BJ (cell line): ENCODE measurements around the gene WDR83. TPM values are rescaled to one million over a fixed set of nuclear protein-coding genes. Genes with fewer than 3 reads are reported as not detected.
"Not testable (repeated sequence)": the region's sequence is repeated elsewhere in the genome, so short reads cannot be mapped to it uniquely, and the experiment has no call there.

ENCODE experiments used
- CTCF ChIA-PET: fragments of 350-600 bp; formaldehyde crosslinking; extraction: SDS; loops from one replicate; lab custom pipeline; 2021; ENCODE audit warnings: antibody characterized with exemption, inconsistent platforms; lab: Yijun Ruan, JAX
- POLR2A ChIA-PET: fragments of 300-600 bp; sonication (Branson Sonifier 250); formaldehyde crosslinking; extraction: SDS; loops from one replicate; lab custom pipeline; 2021; ENCODE audit warnings: antibody characterized with exemption; lab: Charles Lee
- DNase-seq: peaks from one replicate; pipeline ENCODE4 v3.0.0-alpha.2; 2011; ENCODE audit warnings: low read depth
- H3K27me3 ChIP-seq: 2 replicates; pipeline ENCODE4 v1.6.0; 2011; ENCODE audit warnings: low read length; ENCODE audit not compliant: control insufficient read depth, insufficient read depth
- H3K36me3 ChIP-seq: 2 replicates; pipeline ENCODE4 v1.5.1; 2011; ENCODE audit warnings: low read length; ENCODE audit not compliant: control insufficient read depth, insufficient read depth
- H3K4me3 ChIP-seq: 2 replicates; pipeline ENCODE4 v1.5.1; 2011; ENCODE audit warnings: low read depth, mild to moderate bottlenecking, control low read depth, low read length
- CTCF ChIP-seq: IDR thresholded peaks from 2 replicates; pipeline ENCODE4 v1.5.1; 2011; ENCODE audit warnings: low read depth, mild to moderate bottlenecking, control low read depth, inconsistent platforms, low read length, moderate library complexity; ENCODE audit not compliant: insufficient read depth
- polyA minus RNA-seq: library from RNA; depleted of rRNA, polyadenylated mRNA; stranded (reverse); fragments of >200 nt; gene quantifications from 2 replicates; pipeline ENCODE4 v1.2.3, GENCODE V29; 2011; rRNA and poly(A)+ RNA removed
- polyA plus RNA-seq: library from polyadenylated mRNA; depleted of rRNA; stranded (reverse); fragments of >200 nt; gene quantifications from 2 replicates; pipeline ENCODE4 v1.2.3, GENCODE V29; 2011; rRNA removed

WDR83 gene, protein sequence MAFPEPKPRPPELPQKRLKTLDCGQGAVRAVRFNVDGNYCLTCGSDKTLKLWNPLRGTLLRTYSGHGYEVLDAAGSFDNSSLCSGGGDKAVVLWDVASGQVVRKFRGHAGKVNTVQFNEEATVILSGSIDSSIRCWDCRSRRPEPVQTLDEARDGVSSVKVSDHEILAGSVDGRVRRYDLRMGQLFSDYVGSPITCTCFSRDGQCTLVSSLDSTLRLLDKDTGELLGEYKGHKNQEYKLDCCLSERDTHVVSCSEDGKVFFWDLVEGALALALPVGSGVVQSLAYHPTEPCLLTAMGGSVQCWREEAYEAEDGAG
- polyA plus RNA-seq (6.1 and 9.3 TPM in 2 replicates), polyA minus RNA-seq (4.5 and 6.3 TPM in 2 replicates)

DNA sequence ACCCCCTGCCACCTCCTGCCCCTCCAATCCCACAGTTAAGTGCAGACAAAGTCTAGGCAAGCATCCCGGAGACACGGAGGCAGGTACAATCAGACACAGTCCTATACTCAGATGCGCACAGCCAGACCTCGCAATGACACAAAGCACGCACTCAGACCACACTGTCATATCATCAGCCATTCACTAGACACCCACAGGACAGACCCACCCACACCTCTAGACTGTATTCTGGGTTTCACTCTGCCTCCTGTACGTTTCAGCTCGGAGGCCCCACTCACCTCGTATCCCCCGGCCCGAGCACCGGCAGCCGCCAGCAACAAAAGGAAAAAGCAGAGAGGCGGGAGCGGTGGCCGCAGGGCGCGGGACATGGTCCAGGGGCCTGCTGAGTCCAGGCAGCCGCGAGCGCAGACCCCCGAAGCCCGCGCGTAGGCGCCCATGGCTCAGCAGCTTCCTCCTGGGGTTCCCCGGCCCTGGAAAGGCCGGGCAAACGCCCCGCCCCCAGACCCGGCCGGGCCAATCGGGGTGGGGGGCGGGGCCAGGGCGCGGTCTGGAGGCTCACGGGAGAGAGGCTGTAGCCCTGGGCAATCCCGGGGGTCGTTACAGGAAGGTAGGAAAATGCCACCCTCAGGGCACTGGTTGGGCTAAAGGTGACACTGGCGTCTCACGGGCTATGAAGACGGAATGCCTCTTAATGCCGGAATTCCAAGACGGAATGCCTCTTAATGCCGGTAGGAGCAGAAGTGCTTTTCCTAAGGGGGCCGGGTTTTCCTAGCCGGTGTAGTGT is at the start of gene WDR83, which contains the start of gene MAN2B1:
Gene WDR83, plus strand, starts transcription at position 543 of the 784 bp plus-strand sequence. CDS start 2,984 bp downstream, outside the sequence.
Gene MAN2B1, minus strand, starts transcription at position 478 of the 784 bp plus-strand sequence. Its CDS starts 41 bp downstream, at position 437.
- ChIA-PET POLR2A (no interaction called here), CTCF (interaction anchor here (1.0 to 1.3 kb wide), 4 partner anchors 9 to 103 kb away, joined by 3 to 5 read pairs (median 4); no protein-coding TSS in a partner anchor)
- DNase-seq, result no peak

DNA sequence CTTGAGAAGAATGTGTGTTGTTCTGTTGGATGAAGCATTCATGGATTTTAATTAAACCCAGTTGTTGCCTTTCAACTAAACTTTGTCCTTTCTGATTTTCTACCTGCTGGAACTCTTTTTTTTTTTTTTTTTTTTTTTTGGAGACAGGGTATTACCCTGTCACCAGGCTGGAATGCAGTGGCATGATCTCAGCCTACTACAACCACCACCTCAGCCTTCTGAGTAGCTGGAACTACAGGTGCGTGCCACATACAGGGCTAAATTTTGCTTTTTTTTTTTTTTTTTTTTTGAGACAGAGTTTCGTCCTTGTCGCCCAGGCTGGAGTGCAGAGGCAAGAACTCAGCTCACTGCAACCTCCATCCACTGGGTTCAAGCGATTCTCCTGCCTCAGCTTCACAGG is 49.0 kb upstream of the WDR83 start:
- TF ChIP-seq CTCF, result no peak

More for the DNA sequence above, at the start of gene WDR83, which contains the start of gene MAN2B1:
- H3K27me3 ChIP-seq, result no peaks in the 10 kb centered on the region
- TF ChIP-seq CTCF, result no peak
- H3K4me3 ChIP-seq, result peak within 1 kb of the TSS; percentile 71
- peaks cover 11% of the 10 kb centered on the region for H3K36me3 ChIP-seq

DNA sequence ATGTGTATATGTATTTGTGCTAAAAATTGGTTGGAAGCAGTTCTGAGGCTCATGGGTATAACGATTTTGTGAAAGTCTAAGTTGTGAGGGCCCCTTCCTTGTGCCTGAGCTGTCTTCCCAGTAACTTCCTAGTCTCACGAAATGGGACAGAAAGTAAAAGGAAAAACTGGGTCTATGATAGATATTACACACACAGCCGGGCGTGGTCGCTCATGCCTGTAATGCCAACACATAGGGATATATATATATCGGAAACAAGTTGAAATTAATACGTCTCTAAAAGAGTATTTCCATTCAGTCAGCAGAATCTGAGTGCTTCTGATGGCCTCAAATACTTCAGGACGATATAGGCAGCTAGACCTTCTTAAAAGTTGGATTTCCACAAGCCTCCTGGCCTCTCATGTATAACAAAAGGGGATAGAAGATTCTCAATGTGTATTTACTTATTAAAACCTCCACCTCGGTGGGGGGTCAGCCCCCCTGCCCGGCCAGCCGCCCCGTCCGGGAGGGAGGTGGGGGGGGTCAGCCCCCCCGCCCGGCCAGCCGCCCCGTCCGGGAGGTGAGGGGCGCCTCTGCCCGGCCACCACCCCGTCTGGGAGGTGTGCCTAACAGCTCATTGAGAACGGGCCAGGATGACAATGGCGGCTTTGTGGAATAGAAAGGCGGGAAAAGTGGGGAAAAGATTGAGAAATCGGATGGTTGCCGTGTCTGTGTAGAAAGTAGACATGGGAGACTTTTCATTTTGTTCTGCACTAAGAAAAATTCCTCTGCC is 45.2 kb upstream of the WDR83 start:
- POLR2A ChIA-PET, H3K27me3 ChIP-seq, CTCF ChIA-PET, DNase-seq, H3K4me3 ChIP-seq, H3K36me3 ChIP-seq: not testable (repeated sequence)

More for the DNA sequence above, 49.0 kb upstream of the WDR83 start:
- peaks cover 5% of the 10 kb centered on the region for H3K36me3 ChIP-seq
- H3K27me3 ChIP-seq, result no peaks in the 10 kb centered on the region
- H3K4me3 ChIP-seq, result no peak overlapping the region
- ChIA-PET CTCF (no interaction called here), POLR2A (no interaction called here)
- no peak for DNase-seq

GRCh38 chr19:12623361-12624031 is 43.1 kb upstream of the WDR83 start:
- Histone ChIP-seq H3K27me3 (no peaks in the 10 kb centered on the region), H3K36me3 (peaks cover 19% of the 10 kb centered on the region), H3K4me3 (no peak overlapping the region)
- no peak for TF ChIP-seq CTCF
- DNase-seq, result no peak
- CTCF ChIA-PET, result interaction anchor here (0.7 to 2.7 kb wide), 3 partner anchors 12 to 194 kb away, joined by 3 to 8 read pairs (median 4); no protein-coding TSS in a partner anchor
- POLR2A ChIA-PET, result no interaction called here

GRCh38 chr19:12626958-12627357 is 39.6 kb upstream of the WDR83 start:
- ChIA-PET CTCF (interaction anchor here (0.6 kb wide), 1 partner anchor 136 kb away, joined by 3 read pairs; no protein-coding TSS in a partner anchor), POLR2A (no interaction called here)
- no peak for TF ChIP-seq CTCF
- peaks cover 23% of the 10 kb centered on the region for H3K36me3 ChIP-seq
- H3K4me3 ChIP-seq, result no peak overlapping the region
- no peaks in the 10 kb centered on the region for H3K27me3 ChIP-seq
- DNase-seq, result no peak
